Activated CD8-positive, alpha-beta memory T cell treated with anti-CD3 and anti-CD28 coated beads, Interleukin-2, amount 50 U/mL, for 1 hour (primary cell): ENCODE data around the gene OTX2.

Experiments used
- DNase-seq: peaks from one replicate; pipeline ENCODE4 v3.0.0-alpha.2; 2020; ENCODE audit errors: extremely low read depth

Gene OTX2

DNA sequence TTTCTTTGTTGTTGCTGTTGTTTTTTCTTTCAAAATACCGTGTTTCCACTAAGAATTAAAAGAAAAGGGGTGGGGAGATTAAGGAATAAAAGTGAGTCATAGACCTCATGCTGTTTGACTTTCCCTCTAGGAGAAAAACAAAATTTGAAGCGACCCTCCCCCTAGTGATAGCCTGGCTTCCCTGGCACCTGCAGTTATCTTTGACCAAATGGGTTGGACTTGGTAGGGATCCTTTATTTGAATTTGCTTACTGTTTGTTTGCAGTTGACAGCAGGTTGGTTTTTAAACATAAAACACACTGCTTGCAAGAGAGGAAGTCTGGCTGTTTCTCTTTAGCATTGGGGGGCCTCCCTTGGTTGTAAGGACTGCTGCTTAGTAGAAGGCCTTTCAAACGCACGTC lies 14.0 kb downstream of the OTX2 start:
- no peak for DNase-seq

DNA sequence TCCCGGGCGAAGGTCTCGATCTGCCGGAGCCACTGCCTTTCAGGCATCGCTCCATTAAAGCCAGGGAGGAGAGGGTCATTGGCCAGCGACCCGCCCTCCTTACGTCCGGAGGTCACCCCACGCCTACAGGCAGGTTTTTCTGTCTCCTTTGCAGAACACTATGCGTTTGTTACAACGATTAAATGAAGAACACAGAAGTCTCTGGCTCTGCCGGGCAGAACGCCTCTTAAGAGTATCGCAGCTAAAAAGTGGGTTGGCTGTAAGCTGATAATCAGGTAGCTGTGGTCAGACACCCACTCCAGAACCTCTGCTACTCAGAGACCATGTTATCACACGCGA lies 15.0 kb downstream of the OTX2 start:
- no peak for DNase-seq

DNA sequence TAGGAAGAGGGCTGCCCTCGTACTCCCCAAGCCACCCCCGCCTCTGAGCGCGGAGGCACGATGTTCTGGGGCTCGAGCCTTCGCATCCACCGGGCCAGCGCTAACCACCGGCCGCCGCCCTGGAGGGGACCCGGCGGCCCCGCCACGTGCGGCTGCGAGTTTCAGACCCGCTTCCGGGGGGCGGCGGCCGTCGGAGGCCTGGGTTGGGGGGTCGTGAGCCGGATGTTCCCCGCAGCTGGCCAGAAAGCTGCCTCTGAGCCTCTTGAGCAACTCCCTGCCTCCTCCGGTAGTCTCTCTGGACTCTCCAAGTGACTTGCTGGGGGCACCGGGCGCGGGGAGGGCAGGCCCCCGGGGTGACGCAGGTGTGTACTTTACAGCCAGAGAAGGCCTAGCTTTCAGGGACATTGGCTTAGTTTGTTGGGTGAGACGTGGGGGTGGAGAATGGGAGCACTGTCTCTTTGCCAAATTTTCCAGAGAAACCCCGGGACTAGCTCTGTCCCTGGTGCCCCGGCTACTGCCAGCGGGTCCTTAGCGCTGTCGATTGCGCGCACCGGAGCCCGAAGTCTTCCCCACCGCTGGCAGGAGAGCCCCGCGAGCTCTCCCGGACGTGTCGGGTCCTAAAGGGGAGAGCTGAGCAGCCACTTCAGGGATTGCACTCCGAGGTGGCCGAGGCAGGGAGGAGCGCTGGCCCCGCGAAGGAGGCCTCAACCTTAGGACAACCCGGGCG lies 15.6 kb downstream of the OTX2 start:
- no peak for DNase-seq

DNA sequence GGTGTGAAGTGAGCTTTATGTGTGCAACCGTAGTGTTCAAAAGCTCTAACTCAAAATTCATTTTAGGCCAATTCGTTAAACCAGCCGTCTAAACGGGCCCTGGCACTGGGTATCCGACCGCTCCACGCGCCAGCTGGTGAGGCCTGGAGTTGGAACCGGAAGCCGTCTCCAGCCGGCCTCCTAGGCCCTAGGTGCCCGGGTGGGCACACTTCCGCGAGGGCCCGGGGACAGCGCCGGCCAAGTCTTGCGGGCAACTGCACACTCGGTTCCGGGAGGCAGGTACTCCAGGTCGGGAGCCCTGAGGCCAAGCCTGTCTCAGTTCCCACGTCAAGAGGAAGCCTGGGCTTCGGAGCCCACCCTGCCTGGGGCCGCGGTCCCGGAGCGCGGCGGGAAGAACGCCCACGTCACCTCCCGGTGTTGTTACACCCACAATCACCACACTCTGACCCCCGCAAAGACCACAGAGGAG lies 16.2 kb downstream of the OTX2 start:
- no peak for DNase-seq

DNA sequence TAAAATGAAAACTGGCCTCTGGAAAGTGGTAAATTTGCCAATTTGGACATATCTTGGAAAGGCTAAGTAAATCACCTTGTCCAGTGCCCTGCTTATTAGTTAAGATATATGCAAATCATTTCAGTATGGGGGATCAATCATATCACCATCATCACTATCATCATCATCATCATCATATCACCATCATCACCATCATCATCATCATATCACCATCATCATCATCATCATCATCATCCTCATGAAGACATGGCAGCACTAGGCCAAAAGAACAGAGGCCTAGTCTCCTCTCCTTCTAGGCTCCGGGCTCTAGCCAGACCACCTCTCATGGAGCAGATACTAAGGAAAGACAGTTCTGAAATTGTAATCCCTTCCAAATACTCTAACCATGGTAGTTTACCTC lies 20.3 kb downstream of the OTX2 start:
- no peak for DNase-seq

DNA sequence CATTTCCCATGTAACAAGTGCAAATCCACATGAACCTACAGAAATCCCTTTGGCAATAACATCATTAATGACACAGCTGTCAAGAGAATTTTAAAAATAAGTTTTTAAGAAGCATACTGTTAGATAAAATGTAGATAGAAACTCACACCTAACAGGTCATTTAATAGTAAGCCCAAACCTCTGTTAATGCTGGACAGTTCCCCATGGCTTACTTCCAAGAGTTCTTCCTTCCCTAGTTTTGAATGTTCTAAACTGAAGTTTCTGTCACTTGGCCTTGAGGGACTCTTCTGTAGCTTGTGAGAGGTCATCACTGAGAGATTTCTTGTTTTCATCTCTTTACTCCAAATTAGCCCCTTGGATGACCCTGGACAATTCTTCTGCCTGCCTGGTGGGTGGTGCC lies 22.7 kb downstream of the OTX2 start:
- no peak for DNase-seq

DNA sequence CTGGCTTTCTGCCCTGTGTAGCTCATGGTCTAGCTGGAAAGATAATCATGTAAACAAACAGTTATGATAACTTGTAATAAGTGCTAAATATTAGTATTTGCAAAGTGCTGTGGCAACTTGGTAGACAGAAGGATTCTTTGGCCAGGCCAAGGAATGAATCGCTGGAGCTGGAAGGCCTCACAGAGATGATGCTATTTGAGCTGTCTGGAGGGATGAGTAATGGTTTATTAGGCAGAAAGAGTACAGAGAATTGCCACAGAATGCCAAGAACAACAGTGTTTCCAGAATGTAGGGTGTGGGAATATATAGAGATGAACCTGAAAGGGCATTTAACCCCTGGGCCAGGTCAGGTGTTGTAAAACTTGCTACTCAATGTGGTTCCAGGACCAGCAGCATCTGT lies 27.6 kb downstream of the OTX2 start:
- DNase-seq: no peak

DNA sequence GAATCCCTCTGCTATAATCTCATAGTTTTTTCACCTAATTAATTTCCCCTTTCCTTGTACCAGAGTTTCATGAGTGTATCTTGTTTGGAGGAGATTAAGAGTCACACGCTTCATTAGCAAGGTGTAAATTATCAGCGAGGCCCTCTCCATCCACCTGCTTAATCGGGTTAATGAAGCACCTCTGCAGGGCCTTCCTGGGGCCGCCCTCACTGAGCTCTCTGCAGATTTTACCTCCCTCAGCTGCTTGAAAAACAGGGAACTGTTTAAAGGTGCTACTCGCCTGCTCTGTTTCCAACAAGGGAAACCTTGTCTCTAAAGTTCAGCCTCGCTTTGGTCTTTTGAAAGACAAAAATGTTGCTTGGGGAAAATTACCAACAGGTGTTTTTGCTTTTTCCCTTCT lies 35.8 kb downstream of the OTX2 start:
- DNase-seq: no peak

DNA sequence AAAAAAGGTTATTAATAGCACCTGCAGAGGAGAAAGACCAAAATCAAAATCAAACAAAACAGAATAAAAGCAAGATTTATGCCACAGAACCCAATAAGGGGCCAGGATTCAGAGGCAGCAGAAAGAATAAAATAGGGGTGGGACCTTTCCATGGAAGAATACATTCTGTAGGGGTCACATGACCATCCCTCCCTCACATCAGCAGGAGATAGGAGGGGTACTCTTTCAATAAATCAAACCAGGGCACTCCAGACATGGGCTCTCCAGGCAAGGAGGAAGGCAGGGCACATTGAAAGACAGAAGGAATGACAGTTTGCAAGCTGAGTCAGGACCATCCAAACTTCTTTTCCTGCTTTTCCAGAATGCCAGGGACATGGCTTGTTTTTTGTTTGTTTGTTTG lies 39.8 kb downstream of the OTX2 start:
- no peak for DNase-seq

DNA sequence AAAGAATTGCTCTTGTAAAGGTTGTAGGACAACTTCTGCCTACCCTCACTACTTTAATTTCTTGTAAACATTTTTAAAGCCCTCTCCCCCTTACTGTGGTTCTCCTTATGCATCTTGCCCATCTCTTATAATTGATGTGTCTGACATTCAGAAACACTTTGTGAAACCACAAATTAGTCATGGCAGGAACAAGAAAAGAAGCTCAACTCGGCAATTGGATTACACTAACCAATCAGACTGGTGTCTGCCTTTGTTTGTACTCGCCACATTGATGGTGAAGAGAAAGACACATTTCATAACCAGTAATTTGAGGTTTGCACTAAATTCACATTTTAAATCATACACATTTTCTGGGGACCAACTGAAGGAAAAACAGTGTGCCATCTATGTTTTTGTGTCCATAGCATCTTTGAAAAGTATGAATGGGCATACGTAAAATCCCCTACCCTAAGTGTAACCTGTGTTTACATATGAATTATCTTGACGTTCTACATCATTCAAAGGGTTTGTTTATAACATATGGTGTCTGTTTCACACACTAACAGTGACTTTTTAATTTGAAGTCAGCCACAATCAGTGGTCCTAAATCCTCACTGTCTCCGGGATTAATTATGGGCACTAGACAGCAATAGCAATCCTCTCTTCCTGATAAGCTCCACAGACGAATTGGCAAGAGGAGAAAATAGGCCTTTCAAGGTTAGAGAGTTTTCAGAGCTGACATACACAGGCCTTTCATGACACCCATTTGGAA lies 49.9 kb downstream of the OTX2 start:
- DNase-seq: no peak

DNA sequence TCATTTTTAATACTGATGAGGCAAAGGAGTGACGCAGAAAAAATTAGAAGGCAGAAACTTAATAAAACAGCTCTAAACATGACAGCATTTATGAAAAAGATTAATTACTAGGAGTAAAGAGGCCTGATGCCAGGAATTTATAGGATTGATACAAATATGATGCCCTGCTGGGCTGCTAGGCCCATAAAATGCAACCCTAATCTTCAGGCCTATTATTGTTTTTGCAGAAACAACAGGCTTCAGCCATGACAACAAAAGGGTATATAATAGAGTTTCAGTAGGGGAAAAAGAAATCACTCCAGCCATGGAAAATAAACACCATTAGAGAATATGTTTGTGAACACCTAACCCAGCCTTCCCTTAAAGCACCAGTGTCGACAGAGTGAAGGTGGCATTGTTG lies 50.6 kb downstream of the OTX2 start:
- no peak for DNase-seq

DNA sequence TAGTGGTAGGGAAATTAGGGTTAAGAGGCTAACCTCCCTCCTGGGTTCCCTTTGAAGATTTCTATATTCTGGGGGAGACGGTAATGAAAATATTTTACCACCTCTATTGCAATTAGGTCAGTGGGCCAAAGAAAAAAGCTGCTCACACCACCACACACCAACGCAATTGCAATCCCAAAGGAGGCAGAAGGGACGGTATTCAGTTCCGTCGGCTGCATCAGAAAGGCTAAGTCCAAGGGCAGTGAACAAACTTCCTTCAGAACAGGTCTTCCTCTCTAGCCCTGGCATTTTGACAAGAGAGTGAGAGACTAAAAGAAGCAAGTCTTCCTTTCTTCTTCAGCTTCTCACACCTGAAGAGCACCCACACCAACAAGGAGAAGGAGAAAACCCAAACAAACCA lies 51.2 kb downstream of the OTX2 start:
- no peak for DNase-seq

DNA sequence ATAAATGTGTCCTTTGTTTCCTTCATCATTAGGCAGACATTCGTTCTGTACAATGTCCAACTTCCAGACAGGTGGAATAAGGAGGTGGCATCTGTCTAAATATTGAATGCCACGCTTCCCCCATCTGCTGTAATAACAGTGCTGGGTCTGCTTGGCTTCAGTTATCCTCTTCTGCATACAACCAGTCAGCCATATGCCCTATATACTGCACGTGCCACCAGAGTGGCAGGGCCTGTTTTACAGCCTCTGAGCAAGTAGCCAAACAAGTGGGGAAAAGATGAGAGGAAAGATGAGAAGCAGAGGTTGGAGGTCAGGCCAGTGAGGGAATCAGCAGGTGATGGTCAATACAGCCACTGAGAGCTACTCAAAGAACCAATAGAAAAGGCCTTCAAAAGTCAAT lies 55.4 kb downstream of the OTX2 start:
- DNase-seq: no peak

DNA sequence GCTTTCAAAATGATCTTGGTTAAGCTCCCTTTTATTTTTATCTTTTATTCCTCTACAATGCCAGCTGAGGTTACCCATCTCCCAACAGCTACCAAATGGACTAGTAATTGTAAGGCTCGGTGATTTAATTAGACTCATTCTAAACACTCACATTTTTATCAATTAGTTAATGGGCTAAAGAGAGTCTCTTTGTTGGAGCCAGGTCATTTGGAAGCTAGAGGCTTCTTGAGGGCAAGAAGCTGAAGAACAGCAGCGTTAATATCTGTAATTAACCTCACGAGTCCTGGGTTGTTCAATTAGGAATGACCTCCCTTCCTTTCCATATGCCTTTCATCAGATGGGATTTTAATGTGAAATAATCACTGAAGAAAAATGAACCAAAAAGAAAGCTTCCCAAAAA lies 56.9 kb downstream of the OTX2 start:
- DNase-seq: no peak

DNA sequence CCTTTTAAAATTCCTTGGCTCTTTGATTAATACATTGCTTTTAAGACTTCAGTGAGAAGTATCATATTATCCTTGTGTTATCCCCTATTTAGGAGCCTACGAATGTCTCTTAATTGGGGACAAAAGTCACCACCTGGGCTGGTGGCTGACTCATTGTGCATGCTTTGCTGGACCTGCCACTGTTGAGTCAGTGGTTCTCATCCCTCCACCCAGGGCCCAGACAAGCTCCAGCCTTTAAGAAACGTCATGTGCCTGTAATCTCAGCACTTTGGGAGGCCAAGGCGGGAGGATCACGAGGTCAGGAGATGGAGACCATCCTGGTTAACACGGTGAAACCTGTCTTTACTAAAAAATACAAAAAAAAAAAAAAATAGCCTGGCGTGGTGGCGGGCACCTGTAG lies 57.9 kb downstream of the OTX2 start:
- no peak for DNase-seq

DNA sequence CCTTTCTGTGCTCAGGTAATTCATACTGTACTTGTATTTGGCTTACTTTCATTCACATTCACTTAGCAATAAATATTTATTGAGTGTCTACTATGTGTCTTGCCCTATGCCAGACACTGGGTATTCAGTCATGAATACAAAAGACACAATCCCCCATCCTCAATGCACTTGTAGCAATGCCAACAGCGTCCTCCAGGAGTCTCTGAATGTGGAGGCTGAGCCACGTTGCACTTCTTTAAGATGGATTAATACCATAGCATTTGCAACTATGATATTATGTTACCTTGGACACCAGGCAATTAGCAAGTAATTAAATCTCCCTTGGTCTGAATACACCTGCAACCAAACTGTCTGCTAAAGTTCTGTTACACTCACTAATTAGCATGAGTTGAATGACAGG lies 58.8 kb downstream of the OTX2 start:
- DNase-seq: no peak
